Kidney glomerular epithelial cell (primary cell): ENCODE measurements around the gene DGCR2.
"Not testable (repeated sequence)": the region's sequence is repeated elsewhere in the genome, so short reads cannot be mapped to it uniquely, and the experiment has no call there.

Experiments
- DNase-seq: peaks from one replicate; lab custom pipeline; 2025; lab: John Stamatoyannopoulos, UW

DGCR2 gene

GRCh38 chr22:19081351-19081750 is 40.9 kb downstream of the DGCR2 start:
- no peak for DNase-seq

GRCh38 chr22:19080853-19081252 is 41.4 kb downstream of the DGCR2 start:
- DNase-seq = no peak

DNA sequence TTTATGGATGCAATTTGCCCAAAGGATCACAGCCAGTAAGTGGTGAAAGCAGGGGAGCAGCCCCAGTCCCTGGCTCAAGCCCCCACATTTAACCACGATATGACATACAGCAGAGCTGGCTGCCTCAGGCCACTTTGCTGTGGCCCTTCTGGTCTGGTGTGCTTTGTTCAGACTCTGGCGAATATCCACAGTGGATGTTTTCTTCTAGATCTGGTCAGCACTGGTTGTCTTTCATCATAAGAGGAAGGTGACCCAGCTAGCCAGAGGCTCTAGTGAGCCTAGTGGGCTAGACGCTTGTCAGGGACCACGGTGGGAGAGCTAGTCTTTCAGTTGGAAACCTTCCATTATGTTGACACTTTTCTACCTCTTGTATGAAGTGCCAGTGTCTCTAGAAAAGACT is 42.5 kb downstream of the DGCR2 start:
- no peak for DNase-seq

DNA sequence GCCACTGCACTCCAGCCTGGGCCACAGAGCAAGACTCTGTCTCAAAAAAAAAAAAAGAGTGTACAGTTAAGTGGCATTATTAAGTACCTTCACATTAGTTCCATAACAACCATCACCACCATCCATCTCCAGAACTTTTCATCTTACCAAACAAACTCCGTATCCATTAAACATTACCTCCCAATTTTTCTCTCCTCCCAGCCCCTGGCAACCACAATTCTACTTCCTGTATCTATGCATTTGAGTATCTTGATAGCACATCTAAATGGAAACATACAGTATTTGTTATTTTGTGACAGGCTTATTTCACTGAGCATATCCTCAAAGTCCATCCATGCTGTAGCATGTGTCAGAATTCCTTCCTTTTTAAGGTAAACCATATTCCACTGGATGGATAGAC is 46.8 kb downstream of the DGCR2 start:
- no peak for DNase-seq

DNA sequence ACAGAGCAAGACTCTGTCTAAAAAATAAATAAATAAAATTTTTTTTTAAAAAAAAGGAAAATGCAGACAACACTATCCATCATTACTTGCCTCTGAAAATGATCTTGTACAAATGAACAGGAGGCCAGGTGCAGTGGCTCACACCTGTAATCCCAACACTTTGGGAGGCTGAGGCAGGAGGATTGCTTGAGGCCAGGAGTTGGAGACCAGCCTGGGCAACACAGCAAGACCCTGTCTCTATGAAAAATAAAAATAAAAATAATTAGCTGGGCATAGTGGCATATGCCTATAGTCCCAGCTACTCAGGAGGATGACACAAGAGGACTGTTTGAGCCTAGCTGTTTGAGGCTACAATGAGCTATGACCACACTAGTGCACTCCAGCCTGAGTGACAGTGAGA is 49.4 kb downstream of the DGCR2 start:
- DNase-seq = not testable (repeated sequence)

DNA sequence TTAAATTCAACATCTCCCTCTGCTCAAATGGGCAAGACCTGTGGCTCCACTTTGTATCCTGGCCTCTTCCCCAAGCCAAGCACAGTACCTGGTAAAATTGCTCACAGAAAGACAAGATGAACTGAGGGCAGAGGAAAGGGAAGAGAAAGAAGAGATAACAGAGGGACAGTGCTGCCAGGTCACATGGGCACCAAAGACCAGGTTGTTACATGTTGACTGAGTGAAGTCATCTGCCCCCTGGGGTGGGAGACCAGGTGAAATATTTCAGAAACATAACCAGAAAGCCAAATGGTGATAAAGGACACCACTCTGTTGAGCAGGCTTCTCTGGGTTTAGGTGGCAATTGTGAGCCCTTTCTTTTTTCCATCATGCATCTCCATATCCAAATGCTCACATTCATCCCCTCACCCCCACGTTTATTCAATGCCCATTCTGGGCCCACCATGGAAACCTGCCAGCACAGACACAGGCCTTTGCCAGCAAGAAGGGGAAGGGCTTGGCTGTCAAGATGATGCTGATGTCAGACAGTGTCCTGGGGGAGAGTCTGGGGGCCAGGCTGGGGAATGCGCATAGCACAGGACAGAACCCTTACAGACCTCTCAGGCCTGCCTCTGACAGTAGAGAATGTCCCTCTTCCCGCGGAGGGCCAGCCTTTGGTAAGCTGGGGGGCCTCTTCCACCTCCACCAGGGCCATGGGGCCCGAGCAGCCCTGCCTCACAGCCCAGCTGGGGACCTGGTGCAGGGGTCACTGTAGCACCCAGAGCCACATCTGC is 51.6 kb downstream of the DGCR2 start:
- DNase-seq = no peak

- DNase-seq = no peak
Observed at GRCh38 chr22:19069451-19069850, 52.8 kb downstream of the DGCR2 start.

DNA sequence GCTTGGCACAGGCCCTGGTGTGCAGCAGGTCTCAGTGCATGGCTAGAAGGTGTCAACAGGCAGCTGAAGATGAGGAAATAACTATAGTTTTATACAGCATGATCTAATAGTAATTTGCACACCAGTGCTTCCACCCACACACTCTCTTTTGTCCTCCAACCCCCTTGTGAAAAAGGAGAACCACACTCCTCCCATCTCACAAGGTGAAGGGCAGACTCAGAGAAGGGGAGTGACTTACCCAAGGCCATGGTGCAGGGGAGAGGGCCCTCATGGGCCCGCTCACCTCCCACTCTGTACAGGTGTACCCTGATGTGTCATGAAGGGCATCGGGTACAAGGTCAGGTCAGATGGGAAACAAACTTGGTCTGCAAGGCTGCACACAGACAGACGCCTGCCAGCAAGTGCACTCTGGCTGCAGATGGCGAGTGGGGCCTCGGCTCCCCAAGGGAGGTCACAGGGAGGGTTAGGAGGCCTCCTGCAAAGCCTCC is 53.4 kb downstream of the DGCR2 start:
- DNase-seq = peak; percentile 1

DNA sequence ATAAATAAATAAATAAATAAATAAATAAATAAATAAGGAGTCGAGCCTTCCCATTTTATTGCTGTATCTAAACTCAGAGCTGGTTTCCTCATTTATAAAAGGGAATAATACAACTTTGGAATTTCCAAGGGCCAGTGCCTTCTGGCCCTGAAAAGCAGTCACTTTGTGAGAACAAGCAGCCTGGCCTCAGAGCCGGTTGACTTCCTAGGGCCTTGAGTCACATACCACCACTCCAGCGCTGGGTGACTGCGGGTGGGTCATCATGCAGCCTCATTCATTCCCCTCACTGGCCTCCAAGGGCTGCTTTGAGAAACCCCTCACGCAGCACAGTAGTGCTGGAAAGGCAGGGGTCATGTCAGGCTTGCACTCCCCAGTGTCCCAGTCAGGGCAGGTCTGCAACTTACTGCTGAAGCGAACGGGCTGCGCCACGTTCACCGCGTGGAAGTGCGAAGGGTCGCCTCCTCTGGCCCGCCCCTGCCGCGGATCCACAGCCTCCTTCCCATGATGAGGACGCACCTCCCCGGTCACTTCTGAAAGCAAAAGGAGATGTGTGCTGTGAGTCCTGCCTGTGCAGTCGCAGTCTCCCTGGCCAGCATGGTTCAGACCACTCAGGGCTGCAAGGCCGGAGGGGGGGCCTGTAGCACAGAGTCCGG is 54.4 kb downstream of the DGCR2 start:
- no peak for DNase-seq

DNA sequence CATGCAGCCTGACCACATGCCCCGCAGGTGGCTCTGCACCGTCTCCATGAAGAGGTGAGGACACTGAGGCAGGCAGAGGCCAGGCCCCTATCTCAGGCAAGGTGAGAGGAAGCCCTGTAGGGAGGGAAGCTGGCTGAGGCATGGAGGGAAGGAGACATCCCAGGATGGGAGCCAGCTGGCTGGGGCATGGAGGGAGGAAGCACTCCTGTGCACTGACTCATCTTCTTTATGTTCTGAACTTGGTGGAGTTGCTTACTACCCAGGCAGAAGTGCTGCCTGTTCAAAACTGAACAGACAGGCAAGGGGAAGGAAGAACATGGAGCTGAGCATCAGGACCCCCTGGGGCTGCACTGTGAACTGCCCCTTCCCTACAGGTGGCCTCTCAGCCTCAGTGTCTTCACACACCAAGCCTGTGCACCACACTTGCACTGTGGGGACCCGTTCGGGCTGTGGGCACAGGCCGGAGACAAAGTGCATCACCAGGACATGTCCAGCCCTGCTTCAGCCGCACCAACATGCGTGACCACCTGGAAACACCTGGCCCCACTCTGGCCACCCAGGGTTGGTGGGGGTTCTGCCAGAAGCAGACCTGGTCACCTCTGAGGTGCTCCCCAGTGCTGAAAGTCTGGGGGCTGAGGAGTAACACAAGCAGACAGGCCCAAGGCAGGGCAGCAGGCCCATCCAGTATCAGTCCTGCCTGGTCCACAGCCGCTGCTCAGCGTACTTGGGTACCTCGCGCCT is 55.5 kb downstream of the DGCR2 start:
- DNase-seq = peak; percentile 75

DNA sequence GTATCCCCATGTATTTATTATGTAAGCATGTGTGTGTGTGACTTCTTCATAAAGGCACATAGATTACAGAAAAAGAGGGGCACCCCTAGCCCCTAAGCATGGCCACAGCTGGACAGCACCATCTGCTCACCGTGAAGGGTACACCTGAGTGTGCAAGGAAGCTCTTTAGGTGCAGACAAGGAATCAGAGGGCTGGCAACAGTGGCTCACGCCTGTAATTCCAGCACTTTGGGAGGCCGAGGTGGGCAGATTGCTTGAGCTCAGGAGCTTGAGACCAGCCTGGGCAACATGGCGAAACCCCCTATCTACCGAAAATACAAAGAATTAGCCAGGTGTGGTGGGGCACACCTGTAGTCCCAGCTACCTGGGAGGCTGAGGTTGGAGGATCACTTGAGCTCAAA is 56.3 kb downstream of the DGCR2 start:
- DNase-seq = no peak

GRCh38 chr22:19065298-19065859 is 56.8 kb downstream of the DGCR2 start:
- no peak for DNase-seq

GRCh38 chr22:19064354-19065054 is 57.7 kb downstream of the DGCR2 start:
- DNase-seq = no peak

GRCh38 chr22:19063581-19064353 is 58.4 kb downstream of the DGCR2 start:
- DNase-seq = no peak

DNA sequence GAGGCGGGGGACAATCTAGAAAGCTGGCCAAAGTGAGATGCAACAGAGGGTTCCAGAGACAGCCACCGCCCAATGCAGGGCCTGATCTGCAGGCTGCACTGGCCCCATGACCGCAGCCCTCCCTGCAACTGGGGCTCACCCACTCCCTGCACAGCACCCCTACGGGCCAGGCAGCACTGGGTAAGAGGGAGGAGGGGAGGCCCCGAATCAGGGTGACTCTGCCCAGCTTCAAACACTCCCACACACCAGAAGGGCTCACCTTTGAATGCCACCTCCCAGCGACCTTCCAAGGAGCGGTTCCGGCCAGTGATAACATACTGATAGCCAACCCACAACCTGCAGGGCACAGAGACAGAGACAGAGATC is 59.3 kb downstream of the DGCR2 start:
- no peak for DNase-seq

- no peak for DNase-seq
Observed at GRCh38 chr22:19062139-19062942, 59.9 kb downstream of the DGCR2 start.

DNA sequence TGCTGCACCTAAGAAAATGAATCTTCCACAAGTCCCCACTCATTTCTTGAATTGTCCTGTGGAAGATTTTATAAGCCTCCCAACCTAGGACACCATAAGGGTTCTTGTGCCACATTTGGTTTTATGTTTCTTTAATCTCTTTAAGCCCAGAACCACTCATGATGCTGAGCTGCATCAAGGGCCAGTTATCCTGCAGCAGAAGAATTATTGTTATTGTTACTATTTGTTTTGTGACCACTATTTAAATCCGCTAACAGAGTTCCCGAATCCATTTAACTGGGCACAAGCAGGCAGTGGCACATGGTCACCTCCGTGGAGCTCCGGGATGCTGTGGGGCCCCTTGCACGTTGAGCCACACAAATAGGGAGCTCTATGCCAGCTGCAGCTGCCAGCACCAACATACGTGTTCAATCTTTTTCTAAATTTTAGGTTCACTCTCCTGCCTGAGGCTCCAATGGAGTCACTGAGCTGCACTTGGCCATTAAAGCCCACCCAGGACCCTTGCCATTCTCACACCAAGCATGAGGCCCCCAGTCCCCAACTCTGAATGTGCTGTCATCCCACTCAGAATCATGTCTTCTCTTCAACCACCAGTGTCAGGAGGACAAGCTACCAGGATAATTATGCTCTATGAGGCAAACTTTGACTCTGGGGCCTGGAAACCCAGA is 60.6 kb downstream of the DGCR2 start:
- DNase-seq = no peak

DNA sequence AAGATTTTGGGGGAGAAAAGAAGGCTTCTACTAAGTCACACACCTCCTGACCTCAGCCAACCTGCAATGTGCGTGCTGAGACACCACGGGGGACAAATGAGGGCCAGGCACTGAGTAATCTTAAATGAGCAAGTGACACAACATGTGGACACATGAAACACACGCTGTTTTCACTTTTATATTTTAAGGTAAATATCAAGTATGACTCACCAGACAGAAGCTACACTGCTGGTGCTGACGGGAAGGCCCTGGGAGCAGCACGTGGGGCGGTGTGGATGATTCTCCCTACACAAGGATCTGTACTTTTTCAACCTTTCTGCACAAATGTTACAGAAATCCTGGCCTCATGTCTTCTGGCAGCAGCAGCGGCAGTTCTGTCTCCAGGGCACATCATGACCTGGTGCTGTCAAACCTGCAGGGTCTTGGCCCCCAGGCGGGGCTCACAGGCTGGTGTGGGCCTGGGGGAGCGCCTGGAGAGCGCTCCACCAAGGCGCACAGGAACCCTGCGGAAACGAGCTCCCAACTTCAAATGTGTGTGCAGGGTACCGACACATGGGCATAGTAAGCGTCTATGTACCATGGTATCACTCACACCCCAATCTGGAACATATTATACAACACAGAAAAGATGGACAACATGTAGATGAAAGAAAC is 61.7 kb downstream of the DGCR2 start:
- DNase-seq = no peak
